ENCODE results near the gene SLC6A8.

Gene SLC6A8

DNA sequence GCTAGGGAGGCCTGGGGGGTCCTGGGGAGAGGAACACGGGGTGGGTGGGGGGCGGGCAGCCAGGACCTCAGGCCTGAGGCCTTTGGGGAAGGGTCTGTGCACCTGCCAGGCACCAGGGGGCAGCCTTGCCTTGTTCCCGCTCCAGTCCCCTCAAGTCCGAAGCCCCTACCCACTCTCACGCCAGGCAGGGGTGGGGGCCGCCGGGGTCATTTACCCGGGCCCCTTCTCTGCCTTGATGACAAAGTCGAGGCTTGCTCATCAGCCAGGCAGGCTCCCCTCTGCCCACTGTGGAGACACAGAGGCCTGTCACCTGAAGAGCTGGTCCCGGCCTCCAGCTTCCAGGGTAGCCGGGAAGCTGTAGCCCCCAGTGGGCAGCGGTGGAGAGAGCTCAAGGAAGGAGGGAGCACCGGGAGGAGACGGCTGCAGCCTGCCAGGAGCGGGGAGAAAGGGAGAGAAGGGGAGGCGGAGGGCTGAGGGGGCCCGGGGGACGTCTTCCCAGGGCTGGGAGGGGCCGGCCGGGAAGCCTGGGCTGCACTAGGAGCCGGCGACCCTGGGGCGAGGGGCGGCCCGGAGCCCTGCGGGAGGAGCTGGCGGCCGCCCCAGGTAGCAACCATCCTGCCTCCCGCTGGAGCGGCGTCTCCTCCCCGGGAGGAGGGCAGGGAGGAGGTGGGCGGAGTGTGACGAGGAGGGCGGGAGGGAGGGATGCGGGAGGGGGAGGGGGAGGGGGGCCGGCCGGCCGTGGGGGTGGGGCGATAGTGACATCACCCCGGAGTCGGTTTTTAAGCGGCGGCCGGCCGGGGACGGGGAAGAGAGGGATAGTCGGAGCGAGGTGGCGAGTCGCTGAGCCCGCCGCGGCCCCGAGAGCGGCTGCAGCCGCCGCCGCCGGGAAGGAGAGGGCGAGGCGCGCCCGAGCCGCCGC, at the start of gene SLC6A8:
TSS of gene SLC6A8 (plus strand) at position 806 of the 919 bp plus-strand sequence. CDS start 649 bp downstream, outside the sequence.
- H3K27ac Mint-ChIP-seq = no peak within 1 kb of the TSS
- ATAC-seq (peak; percentile 38), DNase-seq (ENCODE audit: low spot score in 2 of 2) (peak in 1 of 2 donors; percentile 58)
- no peaks in the 10 kb centered on the region for H3K4me1 Mint-ChIP-seq
- peak within 1 kb of the TSS; percentile 72 for H3K4me3 Mint-ChIP-seq
- no peaks in the 10 kb centered on the region for H3K9me3 Mint-ChIP-seq
- no peaks in the 10 kb centered on the region for H3K36me3 Mint-ChIP-seq

DNA sequence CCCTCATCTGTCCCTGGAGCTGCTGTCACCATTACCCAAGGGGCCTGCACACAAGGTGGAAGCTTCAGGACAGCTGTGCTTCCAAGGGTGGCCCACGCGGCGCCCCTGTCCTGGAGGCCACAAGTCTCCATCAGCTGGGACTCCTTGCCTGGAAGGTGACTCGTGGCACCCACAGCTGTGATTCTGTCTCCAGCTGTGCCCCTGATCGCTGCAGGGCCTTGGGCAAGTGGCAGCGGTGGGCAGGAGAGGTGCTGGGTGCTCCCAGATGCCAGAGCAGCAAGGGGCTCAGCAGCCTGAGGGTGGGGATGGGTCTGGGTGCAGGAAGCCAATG, 49.7 kb upstream of the SLC6A8 start:
- ATAC-seq (no peak), DNase-seq (ENCODE audit: low spot score in 2 of 2) (no peak)
- H3K9me3 Mint-ChIP-seq = no peaks in the 10 kb centered on the region

GRCh38 chrX:153638436-153639176, 49.1 kb upstream of the SLC6A8 start:
- no peak for ATAC-seq
- Mint-ChIP-seq H3K4me1 (peaks cover 6% of the 10 kb centered on the region), H3K27ac (no peak overlapping the region)

More for the DNA sequence above, 49.7 kb upstream of the SLC6A8 start:
- H3K4me1 Mint-ChIP-seq = peaks cover 5% of the 10 kb centered on the region
- peaks cover 5% of the 10 kb centered on the region for H3K36me3 Mint-ChIP-seq
- no peak overlapping the region for H3K27ac Mint-ChIP-seq
- H3K4me3 Mint-ChIP-seq = no peak overlapping the region

GRCh38 chrX:153639177-153640044, 48.3 kb upstream of the SLC6A8 start:
- DNase-seq (ENCODE audit: low spot score in 2 of 2) (no peak), ATAC-seq (no peak)
- Mint-ChIP-seq H3K27ac (no peak overlapping the region), H3K36me3 (peaks cover 3% of the 10 kb centered on the region), H3K4me3 (no peak overlapping the region), H3K4me1 (peaks cover 6% of the 10 kb centered on the region), H3K9me3 (no peaks in the 10 kb centered on the region)

More at GRCh38 chrX:153638436-153639176, 49.1 kb upstream of the SLC6A8 start:
- no peaks in the 10 kb centered on the region for H3K9me3 Mint-ChIP-seq
- no peak for DNase-seq (ENCODE audit: low spot score in 2 of 2)
- H3K4me3 Mint-ChIP-seq = no peak overlapping the region
- peaks cover 5% of the 10 kb centered on the region for H3K36me3 Mint-ChIP-seq

- H3K9me3 Mint-ChIP-seq = no peaks in the 10 kb centered on the region
Observed at GRCh38 chrX:153640045-153640686, 47.6 kb upstream of the SLC6A8 start.

DNA sequence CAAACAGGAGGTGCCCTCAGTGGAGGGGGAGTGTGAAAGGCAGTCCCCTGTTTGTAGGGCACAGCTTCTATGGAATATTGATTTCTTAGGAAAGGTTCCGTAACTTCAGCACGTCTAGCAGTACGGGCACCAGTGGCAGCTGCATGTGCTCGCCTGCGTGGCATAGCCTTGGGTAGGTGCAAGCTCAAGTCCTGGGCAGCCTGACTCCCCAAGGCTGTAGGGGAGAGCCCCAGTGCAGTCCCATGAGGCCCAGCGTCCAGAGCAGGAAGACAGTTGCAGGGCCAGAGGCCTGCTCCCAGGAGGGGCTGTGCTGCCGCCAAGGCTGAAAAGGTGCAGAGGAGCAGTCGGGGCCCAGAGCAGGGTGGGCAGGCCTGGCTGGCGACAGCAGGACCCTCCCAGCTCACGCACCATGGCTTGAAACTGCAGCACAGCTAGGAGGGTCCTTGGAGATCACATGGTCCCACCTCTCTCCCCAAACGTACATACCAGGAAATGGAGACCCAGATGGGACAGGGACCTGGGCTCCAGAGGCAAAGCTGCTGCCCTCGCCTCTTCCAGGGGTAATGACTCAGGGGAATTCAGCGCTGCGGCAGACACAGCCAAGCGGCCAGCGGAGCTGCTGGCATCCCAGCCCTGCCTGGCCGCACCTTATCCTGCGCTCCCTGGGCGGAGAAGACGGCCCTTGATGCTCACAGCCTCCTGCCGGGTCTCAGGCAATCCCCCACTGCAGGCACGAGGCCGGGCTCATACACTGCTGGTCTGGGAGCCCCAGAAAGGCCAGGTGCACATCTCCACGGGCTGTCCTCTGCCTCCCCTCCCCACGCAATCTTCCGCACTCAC, 46.8 kb upstream of the SLC6A8 start:
- no peak for ATAC-seq
- H3K4me3 Mint-ChIP-seq = peak overlapping the region; percentile 4
- no peak overlapping the region for H3K27ac Mint-ChIP-seq
- DNase-seq (ENCODE audit: low spot score in 2 of 2) = no peak
- peaks cover 6% of the 10 kb centered on the region for H3K4me1 Mint-ChIP-seq
- no peaks in the 10 kb centered on the region for H3K9me3 Mint-ChIP-seq
- no peaks in the 10 kb centered on the region for H3K36me3 Mint-ChIP-seq

More at GRCh38 chrX:153640045-153640686, 47.6 kb upstream of the SLC6A8 start:
- DNase-seq (ENCODE audit: low spot score in 2 of 2) (no peak), ATAC-seq (no peak)
- Mint-ChIP-seq H3K4me3 (no peak overlapping the region), H3K4me1 (peaks cover 6% of the 10 kb centered on the region), H3K27ac (no peak overlapping the region), H3K36me3 (no peaks in the 10 kb centered on the region)

GRCh38 chrX:153641627-153642026, 46.1 kb upstream of the SLC6A8 start:
- H3K4me1 Mint-ChIP-seq = peaks cover 11% of the 10 kb centered on the region

DNA sequence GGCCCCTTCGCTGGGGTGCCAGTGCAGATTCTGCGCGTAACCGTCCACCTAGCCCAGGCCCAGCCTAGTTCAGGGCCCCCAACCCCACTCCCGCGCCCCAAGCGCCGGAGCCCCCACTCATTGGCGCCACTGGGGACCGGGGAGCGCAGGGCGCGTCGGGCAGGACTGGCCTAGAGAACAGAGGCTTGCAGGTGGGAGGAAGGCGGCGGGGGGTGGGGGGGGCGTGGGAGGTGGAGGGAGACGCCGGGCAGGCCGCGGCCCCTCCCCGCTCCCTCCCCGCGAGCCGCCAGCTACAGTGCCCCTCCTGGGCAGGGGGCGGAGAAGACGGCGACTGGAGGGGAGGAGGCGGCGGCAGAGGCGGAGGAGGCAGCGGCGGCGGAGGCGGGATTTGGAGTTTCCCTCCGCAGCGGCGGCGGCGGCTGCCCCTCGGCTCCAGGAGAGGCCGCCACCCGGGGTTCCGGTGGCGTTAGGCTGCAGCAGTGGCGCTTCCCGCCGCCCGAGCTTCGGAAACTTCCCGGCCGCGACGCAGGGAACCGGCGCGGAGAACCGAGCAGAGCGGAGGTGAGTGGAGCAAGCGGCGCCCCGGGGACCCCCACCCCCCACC, 45.6 kb upstream of the SLC6A8 start:
- ATAC-seq (no peak), DNase-seq (ENCODE audit: low spot score in 2 of 2) (peak in 1 of 2 donors; percentile 35)
- Mint-ChIP-seq H3K36me3 (no peaks in the 10 kb centered on the region), H3K27ac (no peak overlapping the region), H3K9me3 (no peaks in the 10 kb centered on the region), H3K4me3 (peak overlapping the region; percentile 47), H3K4me1 (peaks cover 11% of the 10 kb centered on the region)

More at GRCh38 chrX:153641627-153642026, 46.1 kb upstream of the SLC6A8 start:
- H3K4me3 Mint-ChIP-seq = peak overlapping the region; percentile 4
- no peak overlapping the region for H3K27ac Mint-ChIP-seq
- no peaks in the 10 kb centered on the region for H3K9me3 Mint-ChIP-seq
- no peaks in the 10 kb centered on the region for H3K36me3 Mint-ChIP-seq
- ATAC-seq = no peak
- peak in 1 of 2 donors; percentile 18 for DNase-seq (ENCODE audit: low spot score in 2 of 2)

DNA sequence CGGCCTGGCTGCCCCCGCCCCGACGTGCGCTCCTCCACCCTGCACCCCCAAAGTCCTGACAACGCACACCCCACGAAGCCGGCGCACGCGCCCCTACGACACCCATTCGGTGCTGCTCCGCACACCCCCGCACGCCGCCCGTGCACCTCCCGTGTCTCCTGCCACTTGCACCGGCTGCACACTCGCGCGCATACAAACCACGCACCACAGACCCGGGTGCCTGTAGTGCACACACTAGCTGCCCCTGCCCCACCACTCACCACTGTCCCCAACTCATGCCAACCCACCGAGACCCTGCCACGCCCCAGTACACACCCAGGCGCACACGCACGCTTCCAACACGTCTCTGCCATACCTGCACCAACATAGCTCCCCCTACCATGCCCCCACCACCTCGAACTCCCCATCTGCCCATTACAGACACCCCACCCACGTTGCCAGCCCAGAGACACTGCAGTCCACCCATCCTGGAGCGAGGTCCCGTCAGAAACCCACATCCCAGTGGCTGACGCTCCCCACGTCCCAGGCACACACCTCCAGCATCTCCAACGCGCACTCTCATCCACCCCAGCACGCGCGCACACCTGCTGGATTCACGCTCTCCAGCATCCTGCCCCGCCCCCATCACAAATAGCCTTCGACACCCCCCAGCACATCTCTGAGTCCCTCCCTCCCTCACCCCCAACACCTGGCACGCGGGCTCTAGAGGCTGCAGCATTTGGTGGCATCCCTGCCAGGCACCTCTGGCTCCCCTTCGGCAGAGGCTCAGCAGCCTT, 44.9 kb upstream of the SLC6A8 start:
- no peaks in the 10 kb centered on the region for H3K9me3 Mint-ChIP-seq
- no peak overlapping the region for H3K27ac Mint-ChIP-seq
- H3K4me1 Mint-ChIP-seq = peaks cover 11% of the 10 kb centered on the region
- DNase-seq (ENCODE audit: low spot score in 2 of 2) = no peak
- H3K4me3 Mint-ChIP-seq = peak overlapping the region; percentile 47
- H3K36me3 Mint-ChIP-seq = no peaks in the 10 kb centered on the region
- ATAC-seq = no peak

DNA sequence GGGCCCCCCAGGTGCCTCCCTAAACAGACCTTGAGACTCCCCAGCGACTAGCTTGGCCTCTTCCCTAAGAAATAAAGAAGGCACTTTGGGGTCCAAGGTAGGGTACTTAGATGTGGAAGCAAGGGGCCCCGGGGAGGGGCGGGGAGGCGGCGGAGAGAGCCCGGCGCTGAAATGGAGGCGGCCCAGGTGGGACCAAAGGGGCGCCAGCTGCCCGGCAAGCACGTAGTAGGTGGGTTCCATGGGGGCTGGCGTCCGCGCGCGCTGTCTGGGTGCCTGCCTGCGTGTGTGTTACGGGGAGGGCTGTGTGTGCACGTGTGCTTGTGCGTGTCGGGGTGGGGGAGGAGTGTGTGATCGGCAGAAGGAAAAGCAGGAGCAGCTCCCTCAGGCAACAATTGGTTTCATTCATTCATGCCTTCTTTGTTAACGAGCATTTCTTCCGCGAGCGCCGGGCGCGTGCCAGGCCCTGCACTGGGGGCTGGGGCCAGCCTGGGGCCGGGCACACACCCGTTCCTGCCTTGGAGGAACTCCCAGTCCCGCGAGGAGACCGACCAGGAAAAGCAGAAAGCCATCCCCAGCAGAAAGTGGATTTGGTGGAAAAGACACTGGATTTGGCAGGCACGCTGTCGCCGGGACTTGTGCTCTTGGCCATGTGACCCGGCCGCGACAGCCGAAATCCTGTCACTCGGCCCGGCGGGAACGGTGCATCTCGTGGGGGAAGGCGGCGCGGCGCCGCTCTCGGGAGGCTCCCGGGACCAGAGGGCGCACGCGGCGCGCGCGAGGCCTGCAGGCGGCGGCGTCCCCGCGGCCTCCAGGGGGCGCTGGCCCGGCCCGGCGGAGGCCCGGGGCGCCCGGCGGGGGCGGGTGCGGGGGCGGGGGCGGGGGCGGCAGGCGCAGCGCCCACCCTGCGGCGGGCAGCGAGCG, 44.0 kb upstream of the SLC6A8 start:
- H3K4me1 Mint-ChIP-seq = peaks cover 11% of the 10 kb centered on the region

GRCh38 chrX:153644356-153645125, 43.2 kb upstream of the SLC6A8 start:
- ATAC-seq = no peak

More for the DNA sequence above, 44.0 kb upstream of the SLC6A8 start:
- H3K9me3 Mint-ChIP-seq = no peaks in the 10 kb centered on the region
- H3K27ac Mint-ChIP-seq = no peak overlapping the region
- DNase-seq (ENCODE audit: low spot score in 2 of 2) (no peak), ATAC-seq (no peak)
- peak overlapping the region; percentile 47 for H3K4me3 Mint-ChIP-seq
- H3K36me3 Mint-ChIP-seq = no peaks in the 10 kb centered on the region

More at GRCh38 chrX:153644356-153645125, 43.2 kb upstream of the SLC6A8 start:
- no peak overlapping the region for H3K27ac Mint-ChIP-seq
- no peaks in the 10 kb centered on the region for H3K36me3 Mint-ChIP-seq
- H3K9me3 Mint-ChIP-seq = no peaks in the 10 kb centered on the region
- DNase-seq (ENCODE audit: low spot score in 2 of 2) = no peak
- no peak overlapping the region for H3K4me3 Mint-ChIP-seq
- H3K4me1 Mint-ChIP-seq = peaks cover 11% of the 10 kb centered on the region
